ENCODE results near the gene ZFP57.
"Not testable (repeated sequence)": the region's sequence is repeated elsewhere in the genome, so short reads cannot be mapped to it uniquely, and the experiment has no call there.

ZFP57 gene

DNA sequence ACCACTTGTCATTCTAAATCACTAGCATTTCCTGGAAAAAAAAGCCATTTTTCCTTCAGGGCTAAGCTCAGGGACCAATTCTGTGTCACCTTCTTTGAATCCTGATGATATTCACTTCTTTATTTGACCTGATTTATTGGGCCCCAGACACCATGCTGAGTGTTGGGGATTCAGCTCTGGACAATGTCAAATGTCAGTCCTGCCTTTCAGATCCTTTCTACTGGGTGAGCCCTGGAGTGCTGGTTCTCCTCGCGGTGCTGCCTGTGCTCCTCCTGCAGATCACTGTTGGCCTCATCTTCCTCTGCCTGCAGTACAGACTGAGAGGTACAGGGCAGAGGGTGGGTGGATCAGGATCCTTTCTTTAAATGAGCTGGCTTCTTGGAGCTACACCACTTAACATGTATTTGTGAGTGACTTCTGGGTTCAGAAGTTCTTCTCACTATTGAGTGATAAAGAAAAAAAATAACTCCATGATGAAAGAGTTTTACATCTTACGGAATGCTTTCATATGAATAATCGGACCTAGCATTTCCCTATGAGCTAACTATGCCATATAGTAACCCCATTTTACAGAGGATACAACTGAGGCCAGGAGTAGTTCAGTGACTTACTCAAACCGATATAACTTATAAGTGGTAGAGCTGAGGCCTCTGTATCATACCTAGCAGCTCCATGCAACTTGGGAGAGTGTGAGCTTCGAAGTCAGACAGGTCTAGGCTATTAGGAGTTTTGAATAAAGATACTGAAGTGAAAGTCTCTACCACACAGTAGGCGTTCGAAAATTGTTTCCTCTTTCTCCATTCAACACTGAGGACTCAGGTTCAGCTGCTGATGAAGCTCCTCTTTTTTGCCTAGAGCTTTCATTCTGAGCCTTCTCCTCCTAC is 14.8 kb downstream of the ZFP57 start:
- peaks cover 42% of the 10 kb centered on the region for H3K4me1 ChIP-seq (ENCODE audit: control insufficient read depth, insufficient read depth, low read length)
- H3K4me3 ChIP-seq (ENCODE audit: low read depth, low read length) = no peak overlapping the region
- H3K36me3 ChIP-seq (ENCODE audit: control insufficient read depth, insufficient read depth, low read length) = no peaks in the 10 kb centered on the region
- H3K9me3 ChIP-seq (ENCODE audit: control insufficient read depth, insufficient read depth, low read length) = no peaks in the 10 kb centered on the region
- no peak overlapping the region for H3K9ac ChIP-seq (ENCODE audit: low read depth, low read length)
- H3K27me3 ChIP-seq (ENCODE audit: control insufficient read depth, insufficient read depth, low read length) = no peaks in the 10 kb centered on the region

DNA sequence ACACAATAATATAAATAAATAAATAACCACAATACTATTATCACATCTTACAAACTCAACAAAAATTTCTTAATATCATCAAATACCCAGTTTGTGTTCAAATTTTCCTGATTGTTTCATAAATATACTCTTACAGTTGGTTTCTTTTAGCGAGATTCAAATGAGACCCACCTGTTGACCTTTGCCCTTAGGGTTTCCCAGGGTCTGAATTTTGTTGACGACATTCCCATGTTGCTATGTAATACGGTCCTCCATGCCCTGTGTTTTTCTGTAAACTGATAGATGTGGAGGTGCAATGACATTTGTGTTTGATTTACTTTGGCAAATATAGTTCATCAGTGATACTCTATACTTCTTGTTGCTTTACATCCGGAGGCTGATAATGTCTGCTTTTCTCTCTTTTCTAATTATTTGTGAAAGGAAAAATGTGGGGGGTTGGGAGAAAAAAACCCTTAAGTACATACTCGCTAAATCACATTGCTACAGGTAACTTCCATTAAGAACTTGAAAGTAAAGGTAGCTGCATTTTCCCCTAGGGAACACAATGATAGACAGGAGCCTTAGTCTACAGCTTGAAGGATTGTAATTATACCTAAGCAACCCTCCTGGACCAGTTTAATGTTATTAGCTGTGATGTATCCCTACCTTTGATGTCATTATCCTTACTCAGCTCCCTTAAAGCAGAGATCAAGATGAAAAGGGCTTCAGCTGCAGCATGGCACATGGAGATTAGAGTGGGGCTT is 17.5 kb downstream of the ZFP57 start:
- peaks cover 46% of the 10 kb centered on the region for H3K4me1 ChIP-seq (ENCODE audit: control insufficient read depth, insufficient read depth, low read length)

DNA sequence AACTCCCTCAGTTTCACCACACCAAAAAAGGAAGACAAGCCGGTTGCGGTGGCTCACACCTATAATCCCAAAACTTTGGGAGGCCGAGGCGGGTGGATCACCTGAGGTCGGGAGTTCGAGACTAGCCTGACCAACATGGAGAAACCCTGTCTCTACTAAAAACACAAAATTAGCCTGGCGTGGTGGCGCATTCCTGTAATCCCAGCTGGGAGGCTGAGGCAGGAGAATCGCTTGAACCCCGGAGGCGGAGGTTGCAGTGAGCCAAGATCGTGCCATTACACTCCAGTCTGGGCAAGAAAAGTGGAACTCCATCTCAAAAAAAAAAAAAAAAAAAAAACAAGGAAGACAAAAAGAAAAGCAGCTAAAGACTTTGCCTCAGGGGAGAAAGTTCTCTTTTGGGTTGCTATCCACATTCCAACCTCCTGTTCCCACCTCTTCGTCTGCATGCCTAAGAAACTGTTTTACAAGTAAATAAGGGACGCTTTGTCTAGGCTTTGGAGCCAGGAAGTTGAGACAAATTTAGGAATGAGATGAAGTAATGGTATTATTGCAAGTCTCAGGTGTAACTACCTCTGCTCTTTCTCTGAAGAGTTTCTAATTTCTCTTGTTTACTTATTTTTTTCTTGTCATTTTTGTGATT is 19.3 kb downstream of the ZFP57 start:
- not testable (repeated sequence) for H3K36me3 ChIP-seq (ENCODE audit: control insufficient read depth, insufficient read depth, low read length); H3K9me3 ChIP-seq (ENCODE audit: control insufficient read depth, insufficient read depth, low read length); H3K9ac ChIP-seq (ENCODE audit: low read depth, low read length); H3K27me3 ChIP-seq (ENCODE audit: control insufficient read depth, insufficient read depth, low read length)
- Histone ChIP-seq H3K4me1 (ENCODE audit: control insufficient read depth, insufficient read depth, low read length) (peaks cover 29% of the 10 kb centered on the region), H3K4me3 (ENCODE audit: low read depth, low read length) (peak overlapping the region; percentile 11)

More for the DNA sequence above, 17.5 kb downstream of the ZFP57 start:
- Histone ChIP-seq H3K9me3 (ENCODE audit: control insufficient read depth, insufficient read depth, low read length) (no peaks in the 10 kb centered on the region), H3K27me3 (ENCODE audit: control insufficient read depth, insufficient read depth, low read length) (no peaks in the 10 kb centered on the region), H3K4me3 (ENCODE audit: low read depth, low read length) (no peak overlapping the region), H3K9ac (ENCODE audit: low read depth, low read length) (no peak overlapping the region), H3K36me3 (ENCODE audit: control insufficient read depth, insufficient read depth, low read length) (no peaks in the 10 kb centered on the region)

DNA sequence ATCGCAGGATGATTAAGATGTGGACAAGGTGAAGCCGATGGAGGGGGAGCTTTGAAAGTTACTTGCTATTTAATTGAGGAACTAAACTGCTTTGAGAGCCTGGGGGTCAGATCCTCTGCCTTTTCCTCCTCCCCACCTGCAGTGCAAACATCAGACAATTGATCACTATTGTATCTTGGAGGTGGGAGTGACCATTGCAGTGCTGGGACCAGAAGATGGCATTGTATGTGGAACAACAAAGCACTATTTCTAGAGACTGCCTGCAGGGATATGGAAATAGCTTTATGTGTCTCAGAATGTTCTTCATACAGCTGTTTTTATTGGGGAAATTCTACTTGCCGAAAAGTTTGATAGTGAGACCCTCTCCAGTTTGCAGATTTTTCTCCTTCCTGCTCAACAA is 19.9 kb downstream of the ZFP57 start:
- Histone ChIP-seq H3K27me3 (ENCODE audit: control insufficient read depth, insufficient read depth, low read length) (no peaks in the 10 kb centered on the region), H3K9me3 (ENCODE audit: control insufficient read depth, insufficient read depth, low read length) (no peaks in the 10 kb centered on the region), H3K36me3 (ENCODE audit: control insufficient read depth, insufficient read depth, low read length) (no peaks in the 10 kb centered on the region), H3K4me1 (ENCODE audit: control insufficient read depth, insufficient read depth, low read length) (peaks cover 28% of the 10 kb centered on the region), H3K9ac (ENCODE audit: low read depth, low read length) (no peak overlapping the region), H3K4me3 (ENCODE audit: low read depth, low read length) (peak overlapping the region; percentile 11)

DNA sequence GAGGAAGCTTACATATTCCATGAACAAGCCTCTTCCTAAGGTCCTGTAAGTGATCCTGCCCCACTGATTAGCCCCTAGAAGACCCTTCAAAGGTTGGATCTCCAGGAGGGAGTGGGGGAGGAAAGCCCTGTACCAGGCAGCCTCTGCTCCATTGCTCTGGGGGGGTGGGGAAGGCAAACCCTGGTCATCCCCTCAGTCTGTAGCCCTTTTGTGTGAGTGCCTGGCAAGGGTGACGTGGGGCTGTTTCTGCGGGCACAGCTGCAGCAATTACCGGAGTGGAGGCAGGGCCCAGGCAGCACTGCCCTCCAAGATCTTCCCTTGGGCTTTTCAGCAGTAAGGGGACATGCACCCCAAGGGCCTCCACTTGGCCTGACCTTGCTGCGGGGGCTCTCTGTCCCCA is 24.2 kb downstream of the ZFP57 start, which contains the start of gene MOG:
Gene MOG (plus strand): TSS at position 295 of the 400 bp plus-strand sequence. CDS start 118 bp downstream, outside the sequence.
- no peaks in the 10 kb centered on the region for H3K36me3 ChIP-seq (ENCODE audit: control insufficient read depth, insufficient read depth, low read length)
- H3K4me3 ChIP-seq (ENCODE audit: low read depth, low read length) = no peak within 1 kb of the TSS

DNA sequence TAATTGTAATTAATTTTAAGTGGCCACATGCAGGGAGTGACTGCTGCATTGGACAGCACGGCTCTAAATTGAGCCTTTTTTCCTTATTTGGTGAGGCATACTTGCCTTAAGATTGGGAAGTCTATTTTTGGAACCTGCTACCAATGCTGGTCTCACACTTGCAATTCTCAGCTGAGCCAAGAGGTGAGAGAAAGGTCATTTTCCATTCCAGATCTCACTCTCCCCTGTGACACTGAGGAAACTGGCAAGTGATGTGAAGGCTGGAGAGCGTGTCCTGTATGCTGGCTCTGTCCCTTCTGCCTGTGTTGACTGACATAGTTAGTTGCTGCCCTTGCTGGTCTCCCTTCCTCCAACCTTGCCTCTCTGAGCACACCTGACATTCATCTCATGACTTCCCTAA is 24.8 kb downstream of the ZFP57 start:
- Histone ChIP-seq H3K9ac (ENCODE audit: low read depth, low read length) (no peak overlapping the region), H3K27me3 (ENCODE audit: control insufficient read depth, insufficient read depth, low read length) (no peaks in the 10 kb centered on the region), H3K36me3 (ENCODE audit: control insufficient read depth, insufficient read depth, low read length) (no peaks in the 10 kb centered on the region), H3K9me3 (ENCODE audit: control insufficient read depth, insufficient read depth, low read length) (no peaks in the 10 kb centered on the region), H3K4me3 (ENCODE audit: low read depth, low read length) (no peak overlapping the region), H3K4me1 (ENCODE audit: control insufficient read depth, insufficient read depth, low read length) (peaks cover 9% of the 10 kb centered on the region)

More for the DNA sequence above, 24.2 kb downstream of the ZFP57 start, which contains the start of gene MOG:
- Histone ChIP-seq H3K9me3 (ENCODE audit: control insufficient read depth, insufficient read depth, low read length) (no peaks in the 10 kb centered on the region), H3K9ac (ENCODE audit: low read depth, low read length) (no peak within 1 kb of the TSS), H3K27me3 (ENCODE audit: control insufficient read depth, insufficient read depth, low read length) (no peaks in the 10 kb centered on the region), H3K4me1 (ENCODE audit: control insufficient read depth, insufficient read depth, low read length) (peaks cover 13% of the 10 kb centered on the region)

DNA sequence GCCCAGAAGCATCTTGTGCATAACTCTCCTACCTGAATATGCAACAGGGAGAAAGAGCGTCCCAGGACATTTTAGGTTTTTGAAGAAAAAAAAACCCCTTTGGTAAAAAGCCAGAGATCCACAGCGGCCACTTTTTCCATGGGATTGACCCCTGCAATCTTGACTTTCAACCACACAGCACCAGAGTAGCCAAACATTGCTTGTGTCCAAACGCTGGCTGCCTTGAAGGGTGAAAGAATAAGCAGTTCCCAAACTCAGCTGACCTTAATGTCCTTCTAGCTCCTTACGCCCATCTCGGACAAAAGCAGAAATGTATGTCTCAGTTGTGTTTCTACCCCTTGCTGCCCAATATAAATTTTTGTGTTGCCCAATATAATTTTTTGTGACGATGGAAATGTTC is 25.3 kb downstream of the ZFP57 start:
- Histone ChIP-seq H3K9ac (ENCODE audit: low read depth, low read length) (no peak overlapping the region), H3K27me3 (ENCODE audit: control insufficient read depth, insufficient read depth, low read length) (no peaks in the 10 kb centered on the region), H3K4me1 (ENCODE audit: control insufficient read depth, insufficient read depth, low read length) (peaks cover 5% of the 10 kb centered on the region), H3K9me3 (ENCODE audit: control insufficient read depth, insufficient read depth, low read length) (no peaks in the 10 kb centered on the region), H3K36me3 (ENCODE audit: control insufficient read depth, insufficient read depth, low read length) (no peaks in the 10 kb centered on the region), H3K4me3 (ENCODE audit: low read depth, low read length) (no peak overlapping the region)

DNA sequence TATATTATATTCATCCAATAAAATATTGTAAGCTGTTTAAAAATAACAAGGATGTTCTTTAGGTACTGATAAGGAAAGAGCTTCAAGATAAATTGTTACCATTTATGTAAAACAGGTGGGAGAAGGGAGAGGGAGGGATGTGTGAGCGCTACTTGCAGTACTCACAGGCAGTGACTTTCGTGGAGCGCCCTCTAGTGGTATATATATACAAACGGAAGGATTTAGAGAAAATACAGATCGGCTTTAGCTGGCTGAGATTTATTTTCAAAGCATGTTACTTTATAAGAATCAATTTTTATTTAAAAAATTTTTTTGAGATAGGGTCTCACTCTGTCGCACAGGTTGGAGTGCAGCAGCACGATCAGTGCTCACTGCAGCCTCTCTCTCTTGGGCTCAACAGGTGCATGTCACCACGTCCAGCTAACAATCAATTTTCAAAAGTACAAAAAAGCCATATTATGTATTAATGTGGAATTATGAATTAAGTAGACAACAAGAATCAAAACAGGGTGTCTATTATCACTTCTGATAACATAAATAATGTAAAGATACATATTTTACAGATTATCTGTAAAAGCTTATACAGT is 27.4 kb downstream of the ZFP57 start:
- H3K36me3 ChIP-seq (ENCODE audit: control insufficient read depth, insufficient read depth, low read length) = no peaks in the 10 kb centered on the region
- peaks cover 17% of the 10 kb centered on the region for H3K4me1 ChIP-seq (ENCODE audit: control insufficient read depth, insufficient read depth, low read length)
- no peaks in the 10 kb centered on the region for H3K9me3 ChIP-seq (ENCODE audit: control insufficient read depth, insufficient read depth, low read length)
- H3K9ac ChIP-seq (ENCODE audit: low read depth, low read length) = no peak overlapping the region
- no peaks in the 10 kb centered on the region for H3K27me3 ChIP-seq (ENCODE audit: control insufficient read depth, insufficient read depth, low read length)
- H3K4me3 ChIP-seq (ENCODE audit: low read depth, low read length) = no peak overlapping the region

DNA sequence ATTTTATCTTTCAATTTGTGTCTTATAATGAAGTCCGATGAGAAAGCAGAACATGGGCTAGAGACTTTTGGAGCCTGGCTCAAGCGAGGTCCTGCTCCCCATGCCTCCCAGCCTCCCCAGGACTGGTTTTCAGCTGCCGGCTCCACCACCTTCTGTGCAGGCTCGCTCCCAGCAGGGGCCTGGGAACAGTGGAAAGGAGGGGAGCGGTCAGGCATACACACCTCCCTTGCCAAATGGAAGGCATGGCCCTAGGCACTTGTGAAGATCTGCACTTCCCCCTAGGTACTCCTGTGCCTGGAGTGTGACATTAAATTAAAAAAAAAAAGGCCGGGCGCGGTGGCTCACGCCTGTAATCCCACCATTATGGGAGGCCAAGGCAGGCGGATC is 28.8 kb downstream of the ZFP57 start:
- H3K27me3 ChIP-seq (ENCODE audit: control insufficient read depth, insufficient read depth, low read length) = no peaks in the 10 kb centered on the region
- H3K9me3 ChIP-seq (ENCODE audit: control insufficient read depth, insufficient read depth, low read length) = no peaks in the 10 kb centered on the region
- no peak overlapping the region for H3K9ac ChIP-seq (ENCODE audit: low read depth, low read length)

DNA sequence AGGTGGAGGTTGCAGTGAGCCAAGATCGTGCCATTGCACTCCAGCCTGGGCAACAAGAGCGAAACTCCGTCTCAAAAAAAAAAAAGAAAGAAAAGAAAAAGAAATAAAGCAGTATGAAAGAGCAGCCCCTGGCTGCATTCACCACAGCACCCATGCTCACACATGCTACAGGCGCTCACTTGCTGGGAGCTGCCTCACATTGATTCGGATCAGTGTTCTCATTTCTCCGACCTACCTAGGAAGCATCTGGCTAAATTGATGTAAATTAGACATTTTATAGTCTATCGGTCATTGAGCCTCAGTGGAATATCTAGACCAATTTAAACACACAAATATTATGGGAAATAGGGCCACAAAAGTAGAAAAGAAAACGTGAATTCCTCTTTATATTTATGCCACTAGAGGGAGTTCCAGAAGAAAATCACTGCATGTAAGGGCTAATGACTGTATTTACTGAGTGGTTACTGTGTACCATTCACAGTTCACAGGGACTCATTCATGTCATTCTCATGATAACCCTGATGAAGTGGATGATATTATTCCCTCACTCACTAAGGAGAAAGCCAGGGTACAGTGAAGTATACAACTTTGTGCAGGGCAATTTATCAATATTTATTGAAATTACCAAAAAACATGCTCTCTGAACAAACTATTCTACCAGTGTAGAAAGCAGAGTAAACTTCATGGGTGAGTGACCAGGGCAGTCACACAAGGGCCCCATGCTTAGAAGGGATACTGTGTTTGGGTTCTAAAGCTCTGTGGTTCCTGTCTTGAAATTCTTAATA is 29.3 kb downstream of the ZFP57 start:
- Histone ChIP-seq H3K9me3 (ENCODE audit: control insufficient read depth, insufficient read depth, low read length) (no peaks in the 10 kb centered on the region), H3K9ac (ENCODE audit: low read depth, low read length) (no peak overlapping the region), H3K4me3 (ENCODE audit: low read depth, low read length) (no peak overlapping the region), H3K27me3 (ENCODE audit: control insufficient read depth, insufficient read depth, low read length) (no peaks in the 10 kb centered on the region), H3K4me1 (ENCODE audit: control insufficient read depth, insufficient read depth, low read length) (peaks cover 17% of the 10 kb centered on the region), H3K36me3 (ENCODE audit: control insufficient read depth, insufficient read depth, low read length) (no peaks in the 10 kb centered on the region)

More for the DNA sequence above, 28.8 kb downstream of the ZFP57 start:
- H3K4me3 ChIP-seq (ENCODE audit: low read depth, low read length) = no peak overlapping the region
- peaks cover 17% of the 10 kb centered on the region for H3K4me1 ChIP-seq (ENCODE audit: control insufficient read depth, insufficient read depth, low read length)
- H3K36me3 ChIP-seq (ENCODE audit: control insufficient read depth, insufficient read depth, low read length) = no peaks in the 10 kb centered on the region
